HG03378 (cell line): ENCODE results near the gene DAGLB.
"Not testable (repeated sequence)": the region's sequence is repeated elsewhere in the genome, so short reads cannot be mapped to it uniquely, and the experiment has no call there.

Source experiments
- ATAC-seq: cut with Tn5 transposase; IDR thresholded peaks from one replicate; pipeline ENCODE4 v1.9.1; 2021; ENCODE audit warnings: mild to moderate bottlenecking, moderate library complexity; ENCODE audit not compliant: unreplicated experiment

DAGLB gene

DNA sequence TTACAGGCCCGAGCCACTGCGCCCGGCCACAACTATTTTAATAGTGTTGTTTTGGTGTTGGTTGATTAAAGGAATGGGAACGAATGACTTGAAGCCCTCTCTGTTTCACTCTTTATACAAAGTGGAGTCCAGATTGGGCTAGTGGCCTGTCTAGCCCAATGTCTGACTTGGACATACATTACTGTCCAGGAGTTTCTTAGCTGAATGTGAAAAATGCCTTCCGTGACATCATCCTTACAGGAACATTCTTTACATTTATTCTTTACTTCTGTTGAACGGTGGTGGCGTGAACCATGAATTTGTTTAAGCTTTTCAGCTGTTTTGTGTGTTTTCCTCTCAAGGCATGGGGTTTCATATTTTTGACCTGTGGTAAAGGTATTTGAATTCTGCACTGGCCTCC, 67.9 kb downstream of the DAGLB start:
- no peak for ATAC-seq

DNA sequence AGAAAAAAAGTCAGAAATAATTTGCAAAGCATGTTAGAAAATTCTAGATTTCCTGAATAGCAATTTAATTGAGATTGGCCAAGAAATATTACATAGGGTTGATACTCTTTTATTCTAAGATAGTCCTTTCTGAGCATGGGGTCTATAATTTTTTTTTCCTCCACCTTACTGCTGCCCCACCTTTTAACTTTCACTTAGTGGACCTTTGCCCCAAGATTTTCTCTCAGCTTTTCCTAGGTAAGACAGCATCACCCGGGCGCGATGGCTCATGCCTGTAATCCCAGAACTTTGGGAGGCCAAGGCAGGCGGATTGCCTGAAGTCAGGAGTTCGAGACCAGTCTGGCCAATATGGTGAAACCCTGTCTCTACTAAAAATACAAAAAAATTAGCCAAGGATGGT, 69.2 kb downstream of the DAGLB start:
- ATAC-seq, result not testable (repeated sequence)

DNA sequence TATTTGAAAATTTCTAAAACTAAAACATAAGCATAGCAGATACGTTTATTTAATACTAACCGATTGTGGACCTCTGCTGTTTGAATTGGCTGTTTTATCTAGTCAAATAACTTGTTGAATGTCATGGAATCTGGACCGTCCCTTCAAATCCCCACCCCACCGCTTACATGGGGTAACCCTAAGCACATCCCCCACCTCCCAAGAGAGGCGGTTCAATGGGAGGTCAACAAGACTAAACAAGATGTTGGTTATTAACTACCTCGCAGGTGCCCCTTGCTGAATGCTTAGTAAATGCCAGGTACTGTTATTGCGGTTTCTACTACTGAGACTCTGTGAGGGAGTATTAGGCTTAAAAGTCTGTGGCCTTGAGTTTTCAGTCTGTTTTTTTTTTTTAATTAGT, 70.9 kb downstream of the DAGLB start:
- no peak for ATAC-seq

DNA sequence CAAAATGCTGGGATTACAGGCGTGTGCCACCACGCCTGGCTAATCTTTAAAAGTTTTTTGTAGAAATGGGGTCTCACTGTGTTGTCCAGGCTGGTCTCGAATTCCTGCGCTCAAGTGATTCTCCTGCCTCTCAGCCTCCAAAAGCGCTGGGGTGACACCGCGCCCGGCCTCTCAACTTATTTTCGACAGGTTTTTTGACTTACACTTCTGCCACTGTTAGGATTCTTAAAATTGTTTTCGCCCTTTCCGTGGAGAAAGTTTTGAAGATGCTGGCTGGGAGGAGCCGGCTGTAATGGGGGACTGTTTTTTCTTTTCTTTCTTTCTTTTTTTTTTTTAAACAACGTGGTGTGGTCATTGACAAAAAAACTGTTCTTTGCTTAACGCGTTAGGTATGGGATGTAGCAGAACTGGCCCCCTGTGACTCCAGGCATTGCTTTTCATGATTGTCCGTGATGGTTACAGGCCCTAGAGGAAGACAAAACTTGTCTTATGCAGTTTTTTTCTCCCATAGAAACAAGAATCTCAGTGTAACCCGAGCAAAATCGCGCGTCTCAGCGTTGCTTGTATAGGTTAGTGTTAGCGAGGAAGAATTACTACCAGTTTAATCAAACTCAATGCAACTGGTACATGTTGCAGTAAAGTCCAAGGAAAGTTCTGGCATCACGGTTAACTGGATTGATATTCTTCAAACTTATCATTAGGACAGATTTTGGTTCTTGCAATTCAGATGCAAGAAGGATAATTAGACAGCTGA, 72.2 kb downstream of the DAGLB start:
- no peak for ATAC-seq

DNA sequence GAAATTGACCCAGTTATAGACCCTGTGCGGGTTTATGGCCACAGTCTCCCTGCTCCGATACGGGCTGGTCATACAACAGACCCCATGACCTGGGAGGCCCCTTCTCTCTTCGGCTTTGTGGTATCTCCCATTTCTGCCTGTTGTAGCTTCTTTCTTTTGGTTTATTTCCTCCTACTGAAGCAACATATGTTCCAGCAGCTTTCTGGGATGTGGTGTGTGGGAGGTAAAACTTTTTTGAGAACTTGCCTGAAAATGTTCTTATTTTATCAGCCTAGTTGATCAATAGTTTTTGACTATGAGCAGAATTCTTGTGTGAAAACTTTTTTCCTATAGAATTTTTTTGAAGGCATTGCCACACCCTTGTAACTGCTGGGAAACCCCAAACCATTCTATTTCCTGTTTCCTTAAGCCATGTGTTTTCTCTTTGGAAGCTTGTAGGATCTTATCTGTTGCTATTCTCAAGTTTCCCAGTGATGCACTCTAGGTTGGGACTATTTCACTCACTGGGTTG, 80.0 kb downstream of the DAGLB start:
- no peak for ATAC-seq

DNA sequence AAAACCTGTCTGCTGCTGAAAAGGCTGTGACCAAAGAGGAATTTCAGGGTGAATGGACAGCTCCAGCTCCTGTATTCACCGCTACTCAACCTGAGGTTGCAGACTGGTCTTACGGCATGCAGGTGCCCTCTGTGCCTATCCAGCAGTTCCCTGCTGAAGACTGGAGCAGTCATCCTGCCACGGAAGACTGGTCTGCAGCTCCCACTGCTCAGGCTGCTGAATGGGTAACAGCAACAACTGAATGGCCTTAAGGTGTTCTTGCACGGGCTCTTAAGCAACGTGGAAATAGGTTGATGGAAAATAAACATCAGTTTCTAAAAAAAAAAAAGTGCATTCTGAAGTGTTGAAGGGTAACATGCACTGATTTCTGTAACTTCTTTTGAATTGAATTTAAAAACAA, 82.3 kb downstream of the DAGLB start:
- no peak for ATAC-seq

DNA sequence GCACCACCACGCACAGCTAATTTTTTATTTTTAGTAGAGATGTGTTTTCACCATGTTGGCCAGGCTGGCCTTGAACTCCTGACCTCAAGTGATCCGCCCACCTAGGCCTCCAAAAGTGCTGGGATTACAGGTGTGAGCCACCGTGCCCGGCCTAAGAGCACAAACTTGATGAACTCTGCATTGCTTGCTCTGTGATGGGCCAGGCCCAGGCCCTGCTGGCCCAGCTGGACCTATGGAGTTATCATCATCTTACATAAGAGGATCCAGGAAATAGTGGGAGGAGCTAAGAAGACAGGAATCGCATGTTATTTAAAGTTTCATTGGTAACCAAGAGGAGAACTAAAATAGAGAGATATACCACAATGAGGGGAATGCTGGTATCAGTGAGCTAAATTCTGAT, 86.9 kb downstream of the DAGLB start:
- ATAC-seq, result no peak

DNA sequence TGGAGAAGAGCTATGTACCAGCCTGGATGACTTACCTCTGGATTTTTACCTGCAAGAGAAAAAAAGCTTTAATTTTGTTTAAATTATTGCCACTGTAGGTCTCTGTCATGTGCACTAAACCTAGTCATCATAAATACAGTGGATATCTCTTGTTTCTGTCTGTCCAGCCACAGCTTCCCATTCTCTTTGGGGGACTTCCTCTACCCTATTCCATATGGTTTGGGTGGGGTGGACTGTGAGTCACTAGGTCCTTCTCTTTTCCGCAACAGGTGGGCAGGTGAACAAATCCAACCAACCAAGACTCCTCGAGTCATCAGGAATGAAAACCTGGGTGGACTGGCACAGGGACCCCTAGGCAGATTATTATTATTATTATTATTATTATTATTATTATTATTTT, 88.0 kb downstream of the DAGLB start:
- no peak for ATAC-seq
